Fibroblast of lung (primary cell): Measurements from ENCODE around the gene HOXC9.

ENCODE experiments used
- EZH2 ChIP-seq: IDR thresholded peaks from 2 replicates; pipeline ENCODE4 v1.5.1; 2012; ENCODE audit warnings: low read length, control low read depth, mild to moderate bottlenecking; ENCODE audit errors: missing control alignments
- TF ChIP-seq, protein P1 (sequence below), 2 donors: IDR thresholded peaks in 1 of 2; conservative IDR thresholded peaks in 1 of 2; 1 replicate in 1 of 2; 2 replicates in 1 of 2; pipeline ENCODE4 v1.5.1; 2011 to 2012; ENCODE audit warnings: low read length in 2 of 2, control low read depth in 1 of 2, inconsistent platforms in 1 of 2, low read depth in 1 of 2, mild to moderate bottlenecking in 1 of 2

DNA sequence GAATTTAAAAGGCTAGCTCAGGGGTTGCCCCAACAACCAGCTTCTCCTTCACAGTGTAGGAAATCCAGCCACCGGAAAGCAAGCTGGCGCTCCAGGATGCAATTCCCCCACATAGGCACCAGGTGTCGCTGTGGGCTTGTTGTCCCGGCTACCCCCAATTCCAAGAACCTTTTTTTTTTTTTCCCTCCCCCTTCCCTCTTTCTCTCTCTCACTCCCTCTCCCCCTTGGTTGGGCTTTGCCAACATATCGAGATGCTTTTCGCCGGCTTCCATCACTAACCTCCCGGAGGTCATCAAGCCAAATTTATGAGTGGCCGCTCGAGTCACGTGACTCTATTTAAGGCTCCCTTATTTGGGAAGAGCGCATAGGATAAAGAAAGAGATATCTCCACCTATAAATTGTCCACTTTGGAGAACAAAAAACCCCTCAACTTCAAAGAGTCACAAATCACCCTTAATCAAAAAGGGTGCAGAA, 32.7 kb downstream of the HOXC9 start, which contains the start of gene HOXC5:
- TF ChIP-seq, protein P1, sequence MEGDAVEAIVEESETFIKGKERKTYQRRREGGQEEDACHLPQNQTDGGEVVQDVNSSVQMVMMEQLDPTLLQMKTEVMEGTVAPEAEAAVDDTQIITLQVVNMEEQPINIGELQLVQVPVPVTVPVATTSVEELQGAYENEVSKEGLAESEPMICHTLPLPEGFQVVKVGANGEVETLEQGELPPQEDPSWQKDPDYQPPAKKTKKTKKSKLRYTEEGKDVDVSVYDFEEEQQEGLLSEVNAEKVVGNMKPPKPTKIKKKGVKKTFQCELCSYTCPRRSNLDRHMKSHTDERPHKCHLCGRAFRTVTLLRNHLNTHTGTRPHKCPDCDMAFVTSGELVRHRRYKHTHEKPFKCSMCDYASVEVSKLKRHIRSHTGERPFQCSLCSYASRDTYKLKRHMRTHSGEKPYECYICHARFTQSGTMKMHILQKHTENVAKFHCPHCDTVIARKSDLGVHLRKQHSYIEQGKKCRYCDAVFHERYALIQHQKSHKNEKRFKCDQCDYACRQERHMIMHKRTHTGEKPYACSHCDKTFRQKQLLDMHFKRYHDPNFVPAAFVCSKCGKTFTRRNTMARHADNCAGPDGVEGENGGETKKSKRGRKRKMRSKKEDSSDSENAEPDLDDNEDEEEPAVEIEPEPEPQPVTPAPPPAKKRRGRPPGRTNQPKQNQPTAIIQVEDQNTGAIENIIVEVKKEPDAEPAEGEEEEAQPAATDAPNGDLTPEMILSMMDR (conservative IDR thresholded peaks at IDR 0.05 in 1 of 2, IDR thresholded peaks at IDR 0.05 in 1 of 2; ENCODE audit: low read depth in 1 of 2, low read length in 2 of 2) = peak; percentile 89 to 93
- no peak for TF ChIP-seq EZH2
